ENCODE data around the gene UQCC3. TPM values are rescaled to one million over a fixed set of nuclear protein-coding genes. Genes with fewer than 3 reads are reported as not detected.

UQCC3 gene
- polyA plus RNA-seq, 1 of the 3 experiments (the other 2 are of a cell fraction), result 24.8 TPM

- H3F3A ChIP-seq (replicated peaks; ENCODE audit: insufficient read depth), result peaks cover 5% of the 10 kb centered on the region
- peaks cover 30% of the 10 kb centered on the region for H3K79me2 ChIP-seq (ENCODE audit: insufficient read depth)
- WGBS (ENCODE audit: low lambda C conversion rate), result 90% methylated on average over 11 of the region's 11 CpGs
- ChIA-PET CTCF (interaction anchor here (1.6 kb wide), 1 partner anchor 41 kb away, joined by 4 read pairs; the partner anchor contains the start of gene ROM1), POLR2A (interaction anchor here (2.2 kb wide), 1 partner anchor 10 kb away, joined by 31 read pairs; the partner anchor contains the start of genes C11orf98 and CSKMT)
- no peaks in the 10 kb centered on the region for H4K20me1 ChIP-seq (ENCODE audit: insufficient read depth)
- H3K9me2 ChIP-seq, result no peaks in the 10 kb centered on the region
- H3K27me3 ChIP-seq (ENCODE audit: insufficient read depth), result no peaks in the 10 kb centered on the region
- peaks cover 2 to 5% of the 10 kb centered on the region in 2 experiments; a peak in 2 of 4 replicates for H3K4me1 ChIP-seq (ENCODE audit: control insufficient read depth in 1 of 2, insufficient read depth in 2 of 2, low read depth in 1 of 2, low read length in 1 of 2)
- H3K4me3 ChIP-seq (ENCODE audit: low read depth in 2 of 2, low read length in 1 of 2), result no peak overlapping the region
- no peak overlapping the region for H3K9ac ChIP-seq
- no peaks in the 10 kb centered on the region for H3K9me3 ChIP-seq
- no peak for TF ChIP-seq YY1 (IDR thresholded peaks at IDR 0.05; ENCODE audit: low read depth)
- no peak for TF ChIP-seq TCF12 (IDR thresholded peaks at IDR 0.05)
- TF ChIP-seq RFX5 (IDR thresholded peaks at IDR 0.05; ENCODE audit: low read length), result no peak
- TF ChIP-seq USF1 (IDR thresholded peaks at IDR 0.05; ENCODE audit: borderline replicate concordance, low read depth), result no peak
- DNase-seq, result no peak
- H2AFZ ChIP-seq (ENCODE audit: low read depth), result peak overlapping the region; percentile 97; the same call in 1 of the 2 replicates
- H3K36me3 ChIP-seq (replicated peaks in 1 of 2; ENCODE audit: control insufficient read depth in 1 of 2, insufficient read depth in 2 of 2, low read length in 1 of 2), result peaks cover 0 to 5% of the 10 kb centered on the region in 2 experiments
- no peak overlapping the region for H3K27ac ChIP-seq (ENCODE audit: low read depth in 2 of 2, low read length in 1 of 2)
- no peak overlapping the region for H3K4me2 ChIP-seq
Measured at GRCh38 chr11:62654297-62654696, 17.2 kb upstream of the UQCC3 start.

GRCh38 chr11:62656796-62657429 is 14.6 kb upstream of the UQCC3 start:
- H3K4me3 ChIP-seq (ENCODE audit: low read depth in 2 of 2, low read length in 1 of 2), result no peak overlapping the region
- ChIA-PET POLR2A (interaction anchor here (1.3 to 2.9 kb wide), 3 partner anchors 8 to 65 kb away, joined by 3 to 11 read pairs (median 11); partner anchors contain the start of genes C11orf98, CSKMT, LBHD1 and TUT1), CTCF (interaction anchor here (0.9 to 1.5 kb wide), 4 partner anchors 20 to 262 kb away, joined by 3 read pairs; no protein-coding TSS in a partner anchor)
- no peaks in the 10 kb centered on the region for H3K27me3 ChIP-seq (ENCODE audit: insufficient read depth)
- DNase-seq, result no peak
- no peaks in the 10 kb centered on the region for H3K9me2 ChIP-seq
- no peak overlapping the region for H2AFZ ChIP-seq (ENCODE audit: low read depth)
- no peak overlapping the region for H3K4me2 ChIP-seq
- no peak overlapping the region for H3K27ac ChIP-seq (ENCODE audit: low read depth in 2 of 2, low read length in 1 of 2)
- H3K9me3 ChIP-seq, result no peaks in the 10 kb centered on the region
- no peak overlapping the region for H3K9ac ChIP-seq
- peaks cover 14% of the 10 kb centered on the region for H3F3A ChIP-seq (replicated peaks; ENCODE audit: insufficient read depth)
- H3K36me3 ChIP-seq (replicated peaks in 1 of 2; ENCODE audit: control insufficient read depth in 1 of 2, insufficient read depth in 2 of 2, low read length in 1 of 2), result peaks cover 0 to 14% of the 10 kb centered on the region in 2 experiments
- peaks cover 12% of the 10 kb centered on the region for H3K79me2 ChIP-seq (ENCODE audit: insufficient read depth)
- WGBS (ENCODE audit: low lambda C conversion rate), result 86% methylated on average over 5 of the region's 5 CpGs
- no peaks in the 10 kb centered on the region for H4K20me1 ChIP-seq (ENCODE audit: insufficient read depth)
- H3K4me1 ChIP-seq (ENCODE audit: control insufficient read depth in 1 of 2, insufficient read depth in 2 of 2, low read depth in 1 of 2, low read length in 1 of 2), result peaks cover under 1 to 4% of the 10 kb centered on the region in 2 experiments; a peak in 2 of 4 replicates
- TF ChIP-seq MXI1 (IDR thresholded peaks at IDR 0.05; ENCODE audit: low read depth, low read length), result no peak
- no peak for TF ChIP-seq TCF12 (IDR thresholded peaks at IDR 0.05)
- no peak for TF ChIP-seq ELF1 (IDR thresholded peaks at IDR 0.05)
- no peak for TF ChIP-seq CHD2 (IDR thresholded peaks at IDR 0.05; ENCODE audit: low read length, partially characterized antibody)
- no peak for TF ChIP-seq GATA2 (CRISPR knock-in tag; IDR thresholded peaks at IDR 0.05)
- no peak for TF ChIP-seq IRF3 (IDR thresholded peaks at IDR 0.05; ENCODE audit: low read depth, low read length)
- no peak for TF ChIP-seq GABPA (IDR thresholded peaks at IDR 0.05; ENCODE audit: low read depth)
- TF ChIP-seq NFIC (IDR thresholded peaks at IDR 0.05; ENCODE audit: borderline replicate concordance), result no peak
- no peak for TF ChIP-seq RCOR1 (IDR thresholded peaks at IDR 0.05; ENCODE audit: low read length)
- no peak for TF ChIP-seq TEAD4 (IDR thresholded peaks at IDR 0.05; ENCODE audit: borderline replicate concordance, insufficient read depth)
- no peak for TF ChIP-seq USF1 (IDR thresholded peaks at IDR 0.05; ENCODE audit: borderline replicate concordance, low read depth)
- TF ChIP-seq TAF1 (IDR thresholded peaks at IDR 0.05; ENCODE audit: borderline replicate concordance, low read depth, low read length), result no peak
- TF ChIP-seq CTCF (IDR thresholded peaks at IDR 0.05), result no peak
- no peak for TF ChIP-seq REST (IDR thresholded peaks at IDR 0.05; ENCODE audit: low read depth, low read length)
- no peak for TF ChIP-seq SMC3 (IDR thresholded peaks at IDR 0.05; ENCODE audit: low read depth, low read length)
- no peak for TF ChIP-seq POLR2AphosphoS5 (IDR thresholded peaks at IDR 0.05; ENCODE audit: low read depth, low read length)

All from SK-N-SH (cell line).